Measurements from ENCODE around the gene RALGPS1.
A peak's percentile ranks its signal among the peaks of the same experiment; 100 is the strongest.
"Not testable (repeated sequence)": the region's sequence is repeated elsewhere in the genome, so short reads cannot be mapped to it uniquely, and the experiment has no call there.

The RALGPS1 gene

DNA sequence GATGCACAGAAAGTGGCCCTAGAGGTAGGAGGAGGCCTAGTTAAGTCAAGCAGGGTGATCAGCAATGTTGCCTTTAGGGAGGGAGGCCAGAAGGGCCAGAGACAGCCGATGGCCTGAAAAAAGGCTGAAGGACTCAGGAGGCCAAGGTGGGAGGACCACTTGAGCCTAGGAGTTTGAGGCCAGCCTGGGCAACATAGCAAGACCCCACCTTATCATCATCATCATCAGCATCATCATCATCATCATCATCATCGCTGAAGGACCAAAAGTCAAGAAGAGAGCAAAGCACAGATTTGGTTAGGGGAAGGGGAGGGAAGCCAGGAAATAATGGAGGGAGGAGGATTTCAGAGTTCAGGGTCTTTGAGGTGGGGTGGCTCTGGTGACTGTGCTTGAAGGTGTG lies 74.3 kb downstream of the RALGPS1 start:
- DNase-seq (ENCODE audit: low read depth, low spot score), result no peak

DNA sequence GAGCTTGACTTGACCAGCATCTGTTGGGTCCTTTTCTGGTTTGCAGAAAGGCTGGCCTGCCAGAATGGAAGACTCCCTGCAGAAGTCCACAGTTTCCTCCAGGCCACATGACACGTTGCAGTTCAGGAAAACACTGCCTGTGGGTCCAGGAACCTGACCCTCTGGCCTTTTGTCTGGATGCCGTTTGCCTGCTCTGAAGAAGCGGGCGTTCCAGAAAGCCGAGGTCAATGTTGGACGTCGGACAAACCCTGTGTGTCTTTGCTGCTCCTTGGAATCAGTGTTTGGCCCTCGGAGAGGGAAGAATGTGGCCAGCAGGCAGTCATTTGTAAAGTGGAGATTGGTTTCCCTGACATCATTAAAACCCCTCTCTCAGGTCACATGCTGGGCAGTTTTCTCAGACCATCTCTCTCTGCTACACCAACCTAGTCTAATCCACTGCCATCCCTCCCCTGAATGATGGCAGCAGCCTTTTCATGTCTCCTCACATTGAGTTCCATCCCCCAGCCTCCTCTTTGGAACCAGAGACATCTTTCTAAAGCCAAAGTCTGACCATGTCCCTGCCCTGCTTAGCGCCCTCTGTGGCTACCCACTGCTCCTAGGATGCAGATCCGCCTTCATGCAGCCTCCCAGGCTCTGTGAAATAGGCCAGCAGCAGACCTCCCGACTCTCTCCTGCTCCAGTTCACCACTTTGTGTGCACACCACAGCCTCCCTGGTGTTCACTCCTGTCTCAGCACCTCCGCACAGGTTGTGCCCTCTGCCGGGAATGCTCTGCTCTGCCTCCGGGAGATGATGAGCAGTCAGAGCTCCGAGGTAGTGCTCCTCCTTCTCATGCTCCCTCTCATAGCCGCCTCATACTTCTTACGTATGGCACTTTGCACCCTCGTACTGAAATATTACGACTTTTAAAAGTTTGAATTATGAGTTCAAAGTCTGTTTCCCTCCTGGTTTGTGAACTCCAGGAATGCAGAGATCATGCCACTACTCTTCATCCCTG lies 75.6 kb downstream of the RALGPS1 start:
- peak; percentile 55 for DNase-seq (ENCODE audit: low read depth, low spot score)

DNA sequence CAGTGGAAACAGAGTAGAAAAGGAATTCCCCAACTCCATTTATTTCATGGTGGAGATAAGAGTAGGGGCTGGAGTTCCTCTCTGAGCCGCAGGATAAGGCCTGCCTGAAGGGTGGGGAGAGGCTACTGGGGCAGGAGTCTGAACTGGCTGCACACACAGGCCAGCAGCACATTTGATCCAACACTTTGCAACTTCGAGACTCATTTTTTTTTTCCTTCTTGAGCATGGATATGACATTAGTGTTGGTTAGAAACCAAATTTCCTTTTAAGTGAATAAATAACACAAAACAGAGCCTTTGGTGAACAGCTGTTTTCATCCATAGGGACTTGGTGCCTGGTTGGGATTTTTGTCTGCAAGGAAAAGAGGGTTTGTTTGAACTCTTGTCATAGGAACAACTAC lies 76.6 kb downstream of the RALGPS1 start:
- no peak for DNase-seq (ENCODE audit: low read depth, low spot score)

DNA sequence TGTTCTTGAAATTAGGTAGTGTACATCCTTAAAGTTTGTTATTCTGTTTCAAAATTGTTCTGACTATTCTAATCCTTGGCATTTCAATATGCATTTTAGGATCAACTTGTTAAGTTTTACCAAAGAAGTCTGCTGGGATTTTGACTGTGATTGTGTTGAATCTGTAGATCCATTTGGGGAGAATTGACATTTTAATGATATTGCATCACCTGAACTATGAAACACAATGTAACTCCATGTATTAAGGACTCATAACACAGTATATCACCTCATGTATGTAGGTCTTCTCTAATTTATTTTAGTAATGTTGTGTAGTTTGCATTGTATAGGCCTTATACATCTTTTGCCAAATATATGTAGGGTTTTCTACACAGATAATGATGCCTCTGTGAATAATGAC lies 77.8 kb downstream of the RALGPS1 start:
- DNase-seq (ENCODE audit: low read depth, low spot score), result no peak

DNA sequence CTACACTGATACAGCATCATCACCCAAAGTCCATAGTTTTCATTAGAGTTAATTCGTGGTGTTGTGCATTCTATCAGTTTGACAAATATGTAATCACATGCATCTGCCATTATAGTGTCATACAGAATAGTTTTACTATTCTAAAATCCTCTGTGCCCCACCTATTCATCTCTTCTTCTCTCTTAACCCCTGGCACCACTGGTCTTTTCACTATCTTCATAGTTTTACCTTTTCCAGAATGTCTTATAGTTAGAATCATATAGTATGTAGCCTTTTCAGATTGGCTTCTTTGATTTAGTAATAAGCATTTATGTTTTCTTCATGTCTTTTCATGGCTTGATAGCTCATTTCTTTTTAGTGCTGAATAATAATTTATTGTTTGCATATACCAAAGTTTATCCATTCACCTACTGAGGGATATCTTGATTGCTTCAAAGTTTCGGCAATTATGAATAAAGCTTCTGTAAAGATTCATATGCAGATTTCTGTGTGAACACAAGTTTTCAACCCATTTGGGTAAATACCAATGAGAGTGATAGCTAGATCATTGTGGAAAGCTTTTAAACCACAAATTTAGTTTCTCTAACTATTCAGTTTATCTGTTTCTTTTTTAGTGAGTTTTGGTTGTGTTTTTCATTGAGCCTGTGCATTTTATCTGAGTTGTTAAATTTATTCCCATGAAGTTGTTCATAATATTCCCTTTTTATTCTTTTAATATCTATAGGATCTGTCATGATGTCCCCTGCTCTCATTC lies 84.9 kb downstream of the RALGPS1 start:
- DNase-seq (ENCODE audit: low read depth, low spot score), result no peak

DNA sequence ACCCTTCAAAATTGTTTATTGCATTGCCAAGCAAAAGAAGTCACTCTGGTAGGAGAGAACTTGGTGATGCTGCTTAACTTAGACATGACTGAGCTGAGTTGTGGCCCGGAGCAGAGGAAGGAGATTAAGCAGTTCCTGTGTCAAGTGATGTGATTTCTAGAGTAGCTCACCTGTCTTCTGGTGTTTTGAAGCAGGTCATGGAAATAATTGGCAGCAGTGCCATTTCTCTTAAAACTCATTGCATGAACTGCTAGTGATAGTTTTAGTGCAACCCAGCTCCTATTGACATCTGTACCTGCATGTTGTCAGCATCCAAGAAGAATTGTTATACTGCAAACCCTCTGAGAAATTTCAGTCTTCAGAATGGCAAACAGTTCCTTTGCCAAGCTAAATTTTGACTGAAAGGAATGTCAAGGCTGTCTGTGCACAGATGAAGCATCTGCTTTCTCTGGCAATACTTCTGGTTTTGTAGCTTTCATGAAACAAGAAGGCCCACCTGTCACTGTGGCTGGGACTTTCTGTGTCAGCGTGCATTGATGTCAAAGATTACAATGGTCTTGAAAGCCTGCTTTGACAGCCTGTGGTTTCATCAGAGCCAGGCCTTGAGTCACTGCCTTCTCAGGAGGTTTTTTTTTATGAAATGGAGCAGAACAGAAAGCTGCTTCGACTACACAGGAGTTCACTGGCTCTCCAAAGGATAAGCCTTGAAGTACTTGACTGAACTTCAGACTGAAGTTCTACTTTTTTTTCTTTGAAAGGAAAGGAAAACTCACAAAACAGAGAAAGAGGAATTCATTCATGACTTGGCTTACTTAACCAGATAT lies 90.6 kb downstream of the RALGPS1 start:
- DNase-seq (ENCODE audit: low read depth, low spot score), result no peak

DNA sequence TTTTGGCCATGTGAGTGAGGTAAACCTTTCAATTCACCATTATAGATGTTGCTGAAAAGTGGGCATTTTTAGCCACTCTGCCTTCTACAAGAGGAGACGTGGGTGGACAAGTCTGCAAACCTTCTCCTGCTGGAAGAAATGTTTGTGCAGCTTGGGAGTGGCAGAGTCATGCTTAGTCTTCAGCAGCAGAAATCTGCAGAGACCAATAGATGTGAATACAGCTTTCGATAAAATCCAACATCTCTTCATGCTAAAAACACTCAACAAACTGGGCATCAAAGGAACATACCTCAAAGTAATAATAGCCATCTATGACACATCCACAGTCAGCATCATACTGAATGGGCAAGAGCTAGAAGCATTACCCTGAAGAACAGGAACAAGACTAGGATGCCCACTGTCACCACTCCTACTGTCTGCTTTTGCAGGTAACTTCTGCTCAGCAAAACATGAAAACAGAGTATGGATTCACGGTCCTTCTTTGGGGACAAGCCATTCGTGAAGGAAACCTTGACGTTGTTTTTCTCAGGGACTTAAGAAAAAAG lies 91.3 kb downstream of the RALGPS1 start:
- DNase-seq (ENCODE audit: low read depth, low spot score), result no peak

DNA sequence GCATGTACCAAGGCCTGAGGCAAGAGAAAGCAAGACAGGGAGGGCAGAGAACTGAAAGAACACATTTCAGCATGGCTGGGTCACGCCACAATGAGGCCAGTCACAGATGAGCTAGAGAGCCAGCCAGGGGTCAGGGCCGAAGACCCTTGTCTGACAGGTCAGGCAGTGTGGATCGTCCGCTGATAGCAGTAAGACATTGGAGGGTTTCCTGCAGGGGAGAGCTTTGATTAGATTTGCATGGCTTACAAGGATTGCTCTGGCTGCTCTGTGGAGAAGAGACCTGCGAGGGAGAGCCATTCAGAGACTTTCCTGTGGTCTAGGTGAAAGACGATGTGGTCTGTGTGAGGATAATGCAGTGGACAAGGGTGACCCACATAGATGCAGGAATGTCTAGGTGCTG lies 93.1 kb downstream of the RALGPS1 start:
- DNase-seq (ENCODE audit: low read depth, low spot score), result no peak

DNA sequence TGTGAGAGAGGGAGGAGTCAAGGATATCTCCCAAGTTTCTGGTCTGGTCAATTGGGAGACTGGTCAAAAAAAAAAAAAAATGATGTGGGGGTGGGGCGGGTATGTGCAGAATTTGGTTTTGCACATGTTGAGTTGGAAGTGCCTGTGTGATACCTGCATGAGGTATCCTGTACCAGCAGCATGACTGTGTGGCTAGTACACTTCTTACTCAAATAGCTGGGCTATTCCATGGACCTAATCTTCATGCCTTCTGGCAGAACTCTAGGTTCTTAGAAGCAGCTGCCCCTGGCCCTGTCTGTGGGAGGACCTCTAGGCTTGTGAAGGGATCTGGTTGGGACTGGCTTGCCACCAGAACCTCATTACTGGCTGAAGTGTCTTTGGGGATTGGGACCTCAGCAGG lies 93.5 kb downstream of the RALGPS1 start:
- no peak for DNase-seq (ENCODE audit: low read depth, low spot score)

DNA sequence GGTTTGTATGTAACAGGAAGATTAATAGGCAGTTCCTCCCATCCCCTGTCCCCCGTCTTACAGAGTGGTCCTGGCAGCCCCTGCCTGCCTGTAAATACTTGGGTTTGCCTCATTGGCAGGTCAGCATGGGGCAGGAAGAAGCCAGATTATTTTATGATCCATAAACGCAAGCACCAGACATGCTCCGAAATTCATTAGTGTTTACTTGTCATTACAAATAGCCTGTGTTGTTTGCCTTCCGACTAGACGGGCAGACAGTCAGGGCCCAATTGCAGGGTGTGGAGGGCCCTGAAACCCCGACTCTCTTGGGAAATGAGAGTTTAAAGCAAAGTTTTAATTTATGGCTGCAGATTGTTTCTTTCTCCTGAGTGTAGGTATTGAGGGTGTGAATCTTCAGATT lies 97.2 kb downstream of the RALGPS1 start:
- DNase-seq (ENCODE audit: low read depth, low spot score), result no peak

DNA sequence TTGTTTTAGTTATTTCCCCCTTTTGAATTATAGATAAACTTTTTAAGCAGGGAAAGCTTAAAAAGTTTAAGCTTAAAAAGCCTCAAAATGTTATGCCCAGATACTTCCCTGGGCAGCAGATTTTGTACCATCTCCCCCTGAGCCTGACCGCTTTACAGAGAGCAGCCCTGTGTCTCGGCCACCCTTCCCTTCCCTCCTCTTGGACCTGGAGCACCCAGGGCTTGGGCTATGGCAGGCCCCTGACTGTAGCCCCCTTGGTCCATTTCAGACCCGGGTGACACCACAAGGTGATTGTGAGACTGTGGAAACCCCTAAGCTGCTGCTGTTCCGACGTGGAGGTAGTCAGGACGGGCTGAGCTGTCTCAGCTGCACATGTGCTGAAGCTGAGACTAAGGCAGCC lies 97.7 kb downstream of the RALGPS1 start:
- no peak for DNase-seq (ENCODE audit: low read depth, low spot score)

DNA sequence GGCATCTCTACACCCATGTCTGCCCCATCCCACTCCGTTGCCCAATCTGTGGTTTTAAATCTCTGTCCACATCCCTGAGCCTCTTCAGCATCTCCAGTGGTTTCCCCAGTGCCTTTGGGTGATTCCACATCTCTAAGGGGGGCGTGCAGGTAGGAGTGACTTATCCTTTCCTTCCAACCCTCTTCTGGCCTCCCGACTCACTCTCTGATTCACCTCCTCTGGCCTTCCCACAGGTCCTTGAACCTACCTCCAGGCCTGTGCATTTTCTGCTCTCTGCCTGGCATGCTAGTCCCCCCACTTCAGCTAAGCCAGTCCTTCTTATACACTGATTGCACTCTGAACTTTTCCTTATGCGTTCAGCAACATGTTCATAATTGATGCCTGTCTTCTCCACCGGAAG lies 99.0 kb downstream of the RALGPS1 start:
- DNase-seq (ENCODE audit: low read depth, low spot score), result no peak

DNA sequence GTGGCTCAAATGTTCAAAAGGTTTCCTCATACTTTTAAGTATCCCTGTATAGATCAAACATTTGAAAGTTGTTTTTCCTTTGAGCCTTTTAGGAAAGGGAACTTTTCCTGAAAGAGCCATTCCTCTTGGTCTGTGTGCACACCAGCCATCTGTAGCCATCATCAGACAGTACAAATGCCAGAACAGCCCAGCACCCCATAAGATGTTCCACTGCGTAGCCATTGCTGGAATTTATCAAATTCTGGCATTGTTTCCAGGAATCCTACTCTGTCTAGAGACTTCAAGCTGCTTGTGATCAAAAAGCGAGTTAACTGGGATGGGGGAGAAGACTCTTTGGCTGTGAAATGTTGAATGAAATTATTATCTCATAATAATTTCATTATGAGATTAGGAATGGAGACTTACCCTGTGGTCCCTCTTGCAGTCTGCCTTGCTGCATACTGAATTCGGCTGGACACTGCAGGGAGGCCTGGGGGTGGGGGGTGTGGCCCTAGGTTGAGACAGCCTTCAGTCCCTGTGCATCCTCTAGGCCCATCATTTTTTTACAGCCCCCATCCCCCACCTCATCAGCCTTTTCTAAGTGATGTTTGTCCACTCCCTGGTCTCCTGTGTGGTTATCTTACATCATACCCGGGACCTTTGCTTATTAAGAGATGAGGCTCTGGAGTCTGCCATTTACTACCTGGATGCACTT lies 99.8 kb downstream of the RALGPS1 start:
- no peak for DNase-seq (ENCODE audit: low read depth, low spot score)

DNA sequence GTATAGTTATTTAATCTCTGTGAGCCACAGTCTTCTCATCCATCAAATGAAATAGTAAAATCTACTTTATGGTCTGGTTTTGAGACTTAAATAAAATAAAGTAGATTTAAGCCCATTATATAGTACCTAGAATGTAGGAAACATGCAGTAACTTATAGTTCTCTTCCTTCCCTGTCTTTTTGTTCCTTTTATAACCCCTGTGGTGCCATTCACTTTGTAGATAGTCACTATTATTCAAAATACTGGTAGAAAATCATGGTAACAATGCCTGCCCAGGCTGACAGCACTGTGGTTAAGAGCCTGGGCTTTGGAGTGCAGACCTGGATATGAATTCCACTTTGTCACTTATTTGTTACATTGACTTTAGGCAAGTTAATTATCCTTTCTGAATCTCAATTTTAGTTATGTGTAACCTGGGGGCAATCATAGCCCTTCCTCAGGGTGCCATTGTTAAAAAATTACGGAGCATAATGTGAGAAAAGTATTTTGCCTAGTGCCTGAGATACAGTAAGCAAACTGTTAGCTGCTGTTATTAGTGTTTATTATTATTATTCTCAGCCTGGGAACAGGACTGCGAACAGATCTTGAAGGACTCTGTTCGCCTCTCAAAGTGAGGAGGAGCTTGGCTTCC lies 100.4 kb downstream of the RALGPS1 start:
- DNase-seq (ENCODE audit: low read depth, low spot score), result no peak

DNA sequence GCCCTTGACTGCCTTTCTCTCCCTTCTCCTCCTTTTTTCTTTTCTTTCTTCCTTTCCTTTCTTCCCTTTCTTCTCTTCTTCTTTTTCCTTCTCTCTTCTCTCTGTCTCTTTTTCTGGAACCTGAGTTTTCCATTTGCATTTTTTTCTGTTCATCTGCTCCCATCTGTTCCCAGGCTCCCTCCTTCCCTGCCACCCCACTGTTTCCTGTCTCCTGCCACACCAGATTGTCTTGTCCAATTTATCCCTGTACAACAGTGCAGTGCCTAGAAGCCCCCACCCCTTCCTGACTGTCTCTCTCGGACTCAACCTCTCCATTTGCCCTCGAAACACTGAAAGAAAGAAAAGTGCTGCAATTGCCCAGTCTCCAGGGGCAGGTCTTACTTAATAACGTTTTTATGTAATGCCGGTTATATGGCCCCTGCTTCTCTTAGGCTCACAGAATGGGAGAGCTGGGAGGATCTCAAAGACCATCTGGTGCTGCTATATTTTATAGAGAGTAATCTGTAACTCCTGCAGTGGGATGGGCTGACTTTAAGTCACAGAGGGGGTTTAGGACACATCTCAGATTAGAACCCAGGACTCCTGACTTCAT lies 101.4 kb downstream of the RALGPS1 start:
- no peak for DNase-seq (ENCODE audit: low read depth, low spot score)

DNA sequence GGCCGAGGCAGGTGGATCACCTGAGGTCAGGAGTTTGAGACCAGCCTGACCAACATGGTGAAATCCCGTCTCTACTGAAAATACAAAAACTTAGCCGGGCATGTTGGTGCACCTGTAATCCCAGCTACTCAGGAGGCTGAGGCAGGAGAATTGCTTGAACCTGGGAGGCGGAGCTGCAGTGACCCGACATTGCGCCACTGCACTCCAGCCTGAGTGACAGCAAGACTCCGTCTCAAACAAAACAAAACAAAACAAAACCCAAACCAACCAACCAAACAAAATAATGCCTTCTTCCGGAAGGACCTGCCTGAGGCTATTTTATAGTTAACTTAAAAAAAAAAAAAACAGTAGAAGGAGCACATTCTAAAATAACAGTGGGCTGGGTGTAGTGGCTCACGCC lies 103.4 kb downstream of the RALGPS1 start:
- not testable (repeated sequence) for DNase-seq (ENCODE audit: low read depth, low spot score)

DNA sequence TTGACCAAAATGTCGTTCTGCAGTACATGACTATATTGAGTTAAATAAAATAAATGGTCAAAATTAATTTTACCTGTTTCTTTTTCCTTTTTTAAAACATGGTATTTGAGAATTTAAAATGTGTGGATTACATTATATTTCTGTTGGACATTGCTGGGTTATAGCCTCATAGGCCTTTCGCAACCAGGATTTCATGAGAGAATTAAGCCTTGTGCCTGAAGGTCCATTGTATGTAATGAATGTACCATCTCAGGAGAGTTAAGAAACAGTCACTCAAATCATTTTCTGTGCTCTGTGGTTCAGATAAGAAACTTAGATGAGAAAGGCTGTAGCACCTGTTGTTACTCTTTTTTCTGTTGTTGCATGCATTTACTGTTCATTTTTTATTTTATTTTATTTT lies 104.4 kb downstream of the RALGPS1 start:
- no peak for DNase-seq (ENCODE audit: low read depth, low spot score)

DNA sequence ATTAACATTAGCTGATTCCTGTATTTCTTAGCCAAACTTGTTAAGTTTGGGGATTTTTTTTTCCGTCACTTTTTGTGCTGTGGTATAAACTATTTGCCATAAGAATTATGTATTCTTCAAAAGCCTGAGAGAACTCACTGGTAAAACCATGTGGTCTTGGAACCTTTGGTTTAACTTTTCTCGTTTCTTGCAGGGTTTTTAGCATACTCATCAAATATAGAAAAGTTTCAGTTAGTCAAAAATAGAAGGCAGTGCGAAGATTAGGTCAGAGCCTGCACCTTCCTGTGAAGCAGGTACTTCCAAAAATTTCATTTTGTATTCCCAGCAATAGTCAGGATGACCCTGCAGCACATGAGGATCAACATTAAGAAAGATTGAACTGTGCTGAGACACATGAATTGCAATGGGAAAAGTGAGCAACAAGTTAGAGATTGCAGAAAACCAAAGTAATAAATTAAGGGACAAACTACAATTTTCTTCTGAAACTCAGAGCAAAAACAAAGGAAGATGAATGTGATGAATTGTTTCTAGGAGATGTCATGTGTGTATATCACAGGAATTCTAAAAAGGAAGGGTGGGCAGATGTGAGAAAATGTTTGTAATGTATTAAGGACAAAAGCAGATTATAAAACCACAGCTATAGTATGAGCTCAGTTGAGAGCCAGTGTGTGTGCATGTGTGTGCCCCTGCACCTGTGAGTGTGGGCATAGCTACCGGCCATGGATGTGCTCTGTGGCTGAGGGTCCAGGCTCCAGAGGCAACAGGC lies 105.6 kb downstream of the RALGPS1 start:
- no peak for DNase-seq (ENCODE audit: low read depth, low spot score)

DNA sequence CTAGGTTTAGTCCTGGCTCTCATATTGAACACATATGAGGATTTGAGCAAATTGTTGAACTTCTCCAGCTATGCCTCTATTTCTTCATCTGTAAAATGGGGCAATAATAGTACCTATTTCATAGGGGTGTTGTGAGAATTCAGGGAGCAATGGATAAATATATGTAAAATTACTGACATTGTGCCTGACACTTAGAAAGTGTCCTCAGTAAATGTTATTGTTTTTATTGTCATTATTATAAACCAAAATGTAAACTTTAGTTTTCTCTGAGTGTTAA lies 106.2 kb downstream of the RALGPS1 start:
- no peak for DNase-seq (ENCODE audit: low read depth, low spot score)
